GM13977 (cell line): Measurements from ENCODE around the gene RAD51B.

Experiments used
- DNase-seq: peaks from one replicate; pipeline ENCODE4 v3.0.0; 2012; ENCODE audit warnings: low spot score
- in situ Hi-C: fragments of 300-500 bp; cut with MboI; formaldehyde crosslinking; loops from one replicate; pipeline ENCODE4 v1.12.0; 2022; ENCODE audit warnings: low sequenced_read_pairs, low pct_unique_long_range_greater_than_20kb, mixed read lengths, inconsistent platforms; ENCODE audit not compliant: unreplicated experiment
- TF ChIP-seq, protein P1 (sequence below): IDR thresholded peaks from 2 replicates; pipeline ENCODE4 v1.5.1; 2012; ENCODE audit warnings: mild to moderate bottlenecking, control low read depth; ENCODE audit not compliant: insufficient read depth; ENCODE audit errors: extremely low read depth, missing control alignments

The RAD51B gene

DNA sequence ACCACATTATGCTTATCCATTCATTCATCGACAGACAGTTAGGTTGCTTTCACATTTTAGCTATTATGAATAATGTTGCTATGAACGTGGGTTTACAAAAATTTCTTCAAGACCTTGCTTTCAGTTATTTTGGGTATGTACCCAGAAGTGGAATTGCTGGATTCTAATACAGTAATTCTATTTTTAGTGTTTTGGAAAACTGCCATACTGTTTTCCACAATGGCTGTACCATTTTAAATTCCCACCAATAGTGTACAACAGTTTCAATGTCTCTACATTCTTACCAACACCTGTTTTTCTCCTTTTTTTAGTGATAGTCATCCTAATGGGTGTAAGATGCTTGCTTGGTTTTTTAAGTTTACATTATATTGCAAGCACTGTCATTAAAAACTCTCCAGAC, 825.8 kb downstream of the RAD51B start:
- TF ChIP-seq, protein P1, sequence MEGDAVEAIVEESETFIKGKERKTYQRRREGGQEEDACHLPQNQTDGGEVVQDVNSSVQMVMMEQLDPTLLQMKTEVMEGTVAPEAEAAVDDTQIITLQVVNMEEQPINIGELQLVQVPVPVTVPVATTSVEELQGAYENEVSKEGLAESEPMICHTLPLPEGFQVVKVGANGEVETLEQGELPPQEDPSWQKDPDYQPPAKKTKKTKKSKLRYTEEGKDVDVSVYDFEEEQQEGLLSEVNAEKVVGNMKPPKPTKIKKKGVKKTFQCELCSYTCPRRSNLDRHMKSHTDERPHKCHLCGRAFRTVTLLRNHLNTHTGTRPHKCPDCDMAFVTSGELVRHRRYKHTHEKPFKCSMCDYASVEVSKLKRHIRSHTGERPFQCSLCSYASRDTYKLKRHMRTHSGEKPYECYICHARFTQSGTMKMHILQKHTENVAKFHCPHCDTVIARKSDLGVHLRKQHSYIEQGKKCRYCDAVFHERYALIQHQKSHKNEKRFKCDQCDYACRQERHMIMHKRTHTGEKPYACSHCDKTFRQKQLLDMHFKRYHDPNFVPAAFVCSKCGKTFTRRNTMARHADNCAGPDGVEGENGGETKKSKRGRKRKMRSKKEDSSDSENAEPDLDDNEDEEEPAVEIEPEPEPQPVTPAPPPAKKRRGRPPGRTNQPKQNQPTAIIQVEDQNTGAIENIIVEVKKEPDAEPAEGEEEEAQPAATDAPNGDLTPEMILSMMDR = no peak
- in situ Hi-C loops = no loop called here
- no peak for DNase-seq

DNA sequence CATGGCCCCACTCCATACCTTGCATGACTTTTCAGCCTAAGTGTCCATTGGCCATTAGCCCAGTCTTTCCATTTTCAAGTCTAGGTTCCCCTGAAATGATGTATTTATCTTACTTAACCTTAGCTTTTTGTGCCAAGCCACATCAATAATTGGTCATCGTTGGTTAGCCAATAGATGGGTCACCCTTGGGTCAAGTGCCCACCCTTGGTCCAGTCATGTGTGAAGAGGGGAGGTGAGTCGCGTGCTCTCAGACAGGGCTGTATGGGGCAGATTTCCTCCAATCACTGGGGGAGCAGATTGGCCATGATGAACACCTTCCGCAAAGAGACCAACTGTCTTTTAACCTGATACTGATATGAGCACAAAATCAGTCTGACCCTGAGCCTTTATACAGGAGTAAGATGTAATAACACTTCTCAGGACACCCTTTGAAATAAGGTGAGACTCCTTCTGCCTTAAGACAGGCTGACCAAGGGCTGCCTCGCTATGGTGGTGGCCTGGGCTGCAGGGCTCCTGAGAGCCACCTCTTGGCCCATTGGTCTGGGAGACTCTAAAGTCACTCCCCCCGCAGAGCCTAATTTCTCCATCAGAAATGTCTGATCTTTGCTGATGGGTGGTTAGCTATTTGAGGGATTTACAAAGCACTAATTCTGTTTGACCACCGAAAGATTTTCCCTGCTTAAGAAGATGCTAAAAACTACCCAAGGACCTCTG, 830.1 kb downstream of the RAD51B start:
- DNase-seq = no peak
- in situ Hi-C loops = no loop called here
- TF ChIP-seq, protein P1 = no peak

DNA sequence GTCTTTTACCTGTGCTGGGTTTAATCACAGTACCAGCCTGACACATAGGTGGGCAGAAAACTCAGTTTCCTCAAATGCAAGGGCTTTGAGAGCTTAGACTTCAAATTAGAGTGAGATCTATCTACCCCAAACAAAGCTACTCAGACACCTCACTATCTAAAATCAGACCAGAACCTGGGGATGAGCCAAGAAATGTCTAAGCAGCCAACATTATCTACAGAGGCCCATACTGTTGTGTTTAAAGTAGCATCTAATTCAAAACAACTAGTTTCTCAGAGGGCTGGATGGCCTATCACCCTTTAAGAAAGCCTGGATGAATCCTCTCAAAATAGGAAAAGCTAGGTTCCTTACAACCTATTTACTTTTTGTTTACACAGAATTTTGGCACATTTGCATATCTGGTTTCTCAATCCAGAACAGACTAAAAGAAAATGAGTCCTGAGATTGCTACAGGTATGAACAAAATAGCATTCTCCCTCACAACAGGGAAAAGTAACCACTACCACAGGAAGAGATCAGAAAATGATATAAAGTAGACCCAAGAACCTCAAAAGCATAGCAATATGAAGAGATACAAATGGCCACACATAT, 830.9 kb downstream of the RAD51B start:
- in situ Hi-C loops = no loop called here
- no peak for DNase-seq
- TF ChIP-seq, protein P1 = no peak

DNA sequence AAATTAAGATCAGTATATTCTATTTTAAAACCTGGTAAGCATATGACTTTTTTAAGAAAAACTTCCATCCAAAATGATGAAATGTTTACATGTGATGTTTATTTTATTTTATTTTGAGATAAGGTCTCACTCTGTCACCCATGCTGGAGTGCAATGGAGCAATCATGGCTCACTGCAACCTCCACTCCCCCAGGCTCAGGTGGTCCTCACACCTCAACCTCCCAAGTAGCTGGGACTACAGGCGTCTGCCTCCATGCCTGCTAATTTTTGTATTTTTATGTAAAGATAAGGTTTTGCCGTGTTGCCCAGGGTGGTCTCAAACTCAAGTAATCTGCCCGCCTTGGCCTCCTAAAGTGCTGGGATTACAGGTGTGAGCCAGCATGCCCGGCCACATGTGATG, 831.5 kb downstream of the RAD51B start:
- DNase-seq = no peak
- TF ChIP-seq, protein P1 = no peak
- in situ Hi-C loops = no loop called here

DNA sequence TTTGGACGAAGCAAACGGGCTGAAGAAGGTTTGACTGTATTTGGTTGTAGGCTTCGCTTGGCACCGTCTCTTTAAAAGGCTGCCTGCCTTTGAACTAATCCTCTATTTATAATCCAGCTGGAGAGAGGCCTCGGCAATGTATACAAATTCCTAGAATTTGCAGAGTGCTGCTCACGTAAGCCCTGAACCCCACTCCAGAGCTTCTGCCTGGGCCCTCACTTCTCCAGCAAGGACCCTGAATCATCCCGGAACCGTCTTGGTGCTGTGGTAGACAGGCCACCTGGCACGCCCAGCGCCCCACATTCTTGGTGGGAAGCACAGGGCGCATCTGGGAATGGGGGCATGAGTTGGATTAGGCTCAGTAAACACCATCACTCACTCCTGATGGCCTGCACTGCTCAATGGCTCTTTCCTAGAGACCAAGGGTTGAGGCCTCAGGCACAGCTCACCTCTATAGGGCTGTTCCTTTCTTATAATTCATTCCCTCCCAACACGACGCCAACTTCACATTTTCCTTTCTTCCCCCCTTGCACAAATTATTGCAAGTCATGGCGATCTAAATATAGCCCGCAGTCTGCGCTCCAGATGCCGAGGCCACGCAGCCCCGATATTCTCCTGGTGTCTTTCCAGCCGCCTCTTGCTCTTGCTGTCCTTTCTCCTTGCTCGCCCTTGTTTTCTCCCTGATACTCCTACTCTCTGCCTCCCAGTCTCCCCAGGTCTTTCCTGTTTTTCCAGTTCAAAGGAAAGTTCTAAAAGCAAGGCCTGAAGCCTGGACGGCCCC, 832.3 kb downstream of the RAD51B start:
- no peak for DNase-seq
- in situ Hi-C loops = no loop called here
- TF ChIP-seq, protein P1 = no peak

DNA sequence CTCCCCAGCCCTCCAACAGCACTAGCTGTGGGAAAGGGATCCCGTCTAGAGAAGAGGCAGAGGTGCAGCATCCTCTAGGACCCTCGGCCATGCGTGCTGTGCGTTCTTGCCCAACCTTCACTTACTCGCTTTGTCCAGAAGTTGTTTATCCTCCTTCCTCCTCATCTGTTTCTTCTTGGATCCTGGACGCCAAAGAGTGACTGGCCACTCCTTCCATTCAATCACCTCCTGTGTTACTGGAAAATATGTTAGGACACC, 832.8 kb downstream of the RAD51B start:
- DNase-seq = no peak
- in situ Hi-C loops = no loop called here
- TF ChIP-seq, protein P1 = no peak
